HG03442 (cell line): Measurements from ENCODE around the gene ST3GAL4.
"Not testable (repeated sequence)": the region's sequence is repeated elsewhere in the genome, so short reads cannot be mapped to it uniquely, and the experiment has no call there.

Experiments
- ATAC-seq: cut with Tn5 transposase; IDR thresholded peaks from one replicate; pipeline ENCODE4 v1.9.1; 2021; ENCODE audit warnings: mild to moderate bottlenecking, moderate library complexity; ENCODE audit not compliant: unreplicated experiment

The ST3GAL4 gene

DNA sequence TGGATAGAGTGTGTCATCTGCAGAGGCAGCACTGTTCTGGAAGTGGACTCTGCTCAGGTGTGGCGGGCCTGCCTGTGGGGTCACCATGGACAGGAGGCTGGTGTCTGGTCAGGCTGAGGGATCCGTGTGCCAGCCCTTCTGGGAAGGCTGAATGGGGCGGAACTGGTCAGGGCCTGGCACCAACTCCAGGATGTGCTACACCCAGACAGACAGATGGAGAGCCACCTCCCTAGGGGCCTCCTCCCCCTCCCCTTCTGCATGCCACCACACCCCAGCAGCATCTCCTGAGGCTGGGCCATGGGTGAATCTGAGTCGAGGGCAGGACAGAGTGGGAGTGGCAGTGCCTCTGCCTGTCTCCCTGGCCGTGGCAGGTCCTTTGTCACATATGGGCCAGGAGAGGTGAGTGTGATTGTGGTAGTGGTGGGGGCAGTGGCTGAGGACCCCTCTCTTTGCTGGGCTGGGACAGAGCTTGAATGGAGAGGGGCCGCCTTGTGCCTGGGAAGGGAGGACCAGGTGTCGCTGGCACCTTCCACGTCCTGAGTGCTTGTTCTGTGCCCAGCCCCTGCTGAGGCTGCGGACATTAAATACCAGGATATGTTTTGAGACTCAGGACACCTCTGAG is 29.1 kb downstream of the ST3GAL4 start:
- ATAC-seq = no peak

- no peak for ATAC-seq
Measured at GRCh38 chr11:126385991-126386728, 30.7 kb downstream of the ST3GAL4 start.

- not testable (repeated sequence) for ATAC-seq
Measured at GRCh38 chr11:126386729-126387071, 31.2 kb downstream of the ST3GAL4 start.

- no peak for ATAC-seq
Measured at GRCh38 chr11:126387857-126388256, 32.4 kb downstream of the ST3GAL4 start.

- ATAC-seq = no peak
Measured at GRCh38 chr11:126390272-126390867, 34.9 kb downstream of the ST3GAL4 start.

GRCh38 chr11:126391286-126391954 is 35.9 kb downstream of the ST3GAL4 start:
- no peak for ATAC-seq

- peak; percentile 65 for ATAC-seq
Measured at GRCh38 chr11:126391970-126392632, 36.6 kb downstream of the ST3GAL4 start.

DNA sequence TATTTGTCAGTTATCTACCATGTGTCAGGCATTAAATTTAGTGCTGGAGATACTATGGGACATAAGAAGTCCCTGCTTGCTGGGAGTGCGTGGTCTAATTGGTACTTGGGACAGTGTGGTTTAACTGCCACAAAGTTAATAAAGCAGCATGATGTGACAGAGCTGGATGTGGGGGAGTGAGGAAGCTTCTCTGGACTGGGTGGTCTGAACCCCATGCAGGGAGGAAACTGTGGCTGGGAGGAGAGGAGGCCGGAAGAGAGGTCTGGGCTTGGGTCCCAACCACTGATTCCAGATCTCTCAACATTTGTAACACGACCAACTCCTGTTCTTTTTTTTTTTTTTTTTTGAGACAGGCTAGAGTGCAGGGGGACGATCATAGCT is 37.1 kb downstream of the ST3GAL4 start:
- no peak for ATAC-seq

DNA sequence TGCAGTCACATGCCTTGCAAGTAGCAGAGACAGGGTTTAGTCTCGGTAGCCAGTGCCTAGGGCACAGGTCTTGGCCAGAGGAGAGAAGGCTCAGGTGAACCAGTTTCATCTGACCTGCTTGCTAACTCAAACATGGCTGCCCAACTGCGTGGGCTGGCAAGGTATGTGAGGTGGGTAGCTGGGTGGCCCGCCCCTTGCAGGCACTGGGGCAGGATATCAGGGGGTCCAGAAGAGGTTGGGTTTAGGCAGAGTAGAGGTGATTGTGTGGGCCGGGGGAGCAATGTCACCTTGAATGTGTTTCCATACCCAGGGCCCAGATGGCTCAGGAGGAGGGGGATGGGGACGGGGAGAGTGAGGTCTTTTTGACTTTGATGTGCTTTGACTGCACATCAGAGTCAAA is 37.7 kb downstream of the ST3GAL4 start:
- no peak for ATAC-seq

DNA sequence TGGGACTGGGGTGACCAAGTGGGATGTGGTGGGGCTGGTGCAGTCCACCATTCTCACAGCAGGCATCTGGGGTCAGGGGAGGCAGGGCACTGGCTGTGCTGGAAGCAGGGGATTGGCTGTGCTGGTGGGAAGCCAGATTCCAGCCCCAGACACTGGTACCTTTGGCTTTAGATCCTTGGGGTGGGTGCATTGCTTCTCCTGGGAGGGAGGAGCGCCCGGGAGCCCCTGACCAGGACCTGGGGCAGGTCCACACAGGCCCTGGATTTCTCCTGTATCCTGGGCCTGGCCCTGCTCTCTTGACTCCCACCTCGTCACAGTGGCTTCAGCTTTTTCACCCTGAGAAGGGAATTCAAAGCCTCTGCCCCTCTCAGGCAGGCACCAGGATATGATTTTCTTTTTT is 38.5 kb downstream of the ST3GAL4 start:
- ATAC-seq = no peak

DNA sequence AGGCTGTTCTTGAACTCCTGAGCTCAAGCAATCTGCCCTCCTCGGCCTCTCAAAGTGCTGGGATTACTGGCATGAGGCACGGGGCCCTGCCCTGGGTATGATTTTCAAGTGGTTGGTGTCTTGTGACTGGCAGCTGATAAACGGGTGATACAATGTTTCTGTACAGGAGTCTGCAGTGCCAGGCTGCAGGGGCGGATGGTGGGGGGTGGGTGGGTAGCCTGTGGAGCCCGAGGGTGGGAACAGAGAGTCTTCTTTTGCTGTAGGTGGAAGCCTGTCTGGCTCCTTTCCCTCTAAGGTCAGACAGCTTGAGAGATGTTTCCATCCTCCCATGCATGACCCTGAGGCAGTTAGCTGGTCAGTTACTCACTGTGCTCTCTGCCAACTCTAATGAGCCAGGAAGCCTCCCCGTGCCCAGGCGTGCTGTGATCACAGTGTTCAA is 39.2 kb downstream of the ST3GAL4 start:
- not testable (repeated sequence) for ATAC-seq

GRCh38 chr11:126395784-126396183 is 40.3 kb downstream of the ST3GAL4 start:
- not testable (repeated sequence) for ATAC-seq

GRCh38 chr11:126396266-126396665 is 40.8 kb downstream of the ST3GAL4 start:
- ATAC-seq = not testable (repeated sequence)

- ATAC-seq = no peak
Measured at GRCh38 chr11:126396965-126397364, 41.5 kb downstream of the ST3GAL4 start.

- ATAC-seq = no peak
Measured at GRCh38 chr11:126398296-126398695, 42.8 kb downstream of the ST3GAL4 start.

- ATAC-seq = no peak
Measured at GRCh38 chr11:126398721-126399120, 43.2 kb downstream of the ST3GAL4 start.

- ATAC-seq = no peak
Measured at GRCh38 chr11:126400019-126400418, 44.5 kb downstream of the ST3GAL4 start.

GRCh38 chr11:126400479-126400878 is 45.0 kb downstream of the ST3GAL4 start:
- ATAC-seq = no peak

- no peak for ATAC-seq
Measured at GRCh38 chr11:126403022-126403581, 47.6 kb downstream of the ST3GAL4 start.

DNA sequence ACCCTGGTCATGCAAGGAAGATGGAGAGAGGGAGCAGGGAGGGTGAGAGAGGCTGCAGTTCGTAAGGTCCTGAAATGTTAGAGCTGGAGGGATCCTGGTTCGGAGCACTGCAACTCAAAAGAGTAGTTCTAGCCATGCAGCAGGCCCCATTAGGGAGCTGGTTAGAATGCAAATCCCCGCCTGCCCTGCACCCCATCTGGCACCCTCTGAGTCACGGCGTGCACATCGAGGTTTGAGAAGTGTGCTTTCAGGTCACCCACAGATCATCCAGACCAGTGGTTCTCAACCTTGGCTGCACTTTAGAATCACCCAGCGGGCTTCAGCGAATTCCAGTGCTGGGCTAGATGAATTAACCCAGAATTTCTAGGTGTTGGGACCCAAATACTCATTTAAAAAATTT is 48.2 kb downstream of the ST3GAL4 start:
- ATAC-seq = peak; percentile 97

GRCh38 chr11:126404367-126404766 is 48.9 kb downstream of the ST3GAL4 start:
- ATAC-seq = no peak
